ENCODE measurements around the gene ATG16L1.

The ATG16L1 gene

GRCh38 chr2:233260661-233261060, 9.2 kb downstream of the ATG16L1 start:
- Histone ChIP-seq H3K4me2 (ENCODE audit: low read length) (no peak overlapping the region), H3K79me2 (ENCODE audit: insufficient read depth, low read length) (no peaks in the 10 kb centered on the region), H3K27ac (ENCODE audit: low read depth, low read length, poor library complexity, severe bottlenecking) (no peak overlapping the region), H2AFZ (ENCODE audit: low read length) (no peak overlapping the region), H3K9ac (ENCODE audit: low read length) (no peak overlapping the region), H3K36me3 (ENCODE audit: insufficient read depth, low read length) (peaks cover 97% of the 10 kb centered on the region), H3F3A (ENCODE audit: insufficient read depth, low read length) (no peaks in the 10 kb centered on the region), H4K20me1 (ENCODE audit: insufficient read depth, low read length) (no peaks in the 10 kb centered on the region), H3K9me3 (ENCODE audit: low read length) (no peaks in the 10 kb centered on the region), H3K27me3 (ENCODE audit: insufficient read depth, low read length) (no peaks in the 10 kb centered on the region), H3K4me3 (ENCODE audit: low read depth, low read length, poor library complexity, severe bottlenecking) (no peak overlapping the region), H3K4me1 (ENCODE audit: insufficient read depth, low read length, severe bottlenecking) (no peaks in the 10 kb centered on the region), H3K9me2 (ENCODE audit: low read depth, low read length) (no peaks in the 10 kb centered on the region)
- TF ChIP-seq CTCF (IDR thresholded peaks at IDR 0.05; ENCODE audit: low read length) (no peak), EZH2 (IDR thresholded peaks at IDR 0.05; ENCODE audit: borderline replicate concordance, low read length) (no peak)

GRCh38 chr2:233261819-233262555, 10.5 kb downstream of the ATG16L1 start:
- no peak overlapping the region for H3K4me2 ChIP-seq (ENCODE audit: low read length)
- no peaks in the 10 kb centered on the region for H3K27me3 ChIP-seq (ENCODE audit: insufficient read depth, low read length)
- no peak overlapping the region for H3K27ac ChIP-seq (ENCODE audit: low read depth, low read length, poor library complexity, severe bottlenecking)
- no peaks in the 10 kb centered on the region for H3F3A ChIP-seq (ENCODE audit: insufficient read depth, low read length)
- peaks cover 97% of the 10 kb centered on the region for H3K36me3 ChIP-seq (ENCODE audit: insufficient read depth, low read length)
- no peaks in the 10 kb centered on the region for H3K4me1 ChIP-seq (ENCODE audit: insufficient read depth, low read length, severe bottlenecking)
- H4K20me1 ChIP-seq (ENCODE audit: insufficient read depth, low read length): no peaks in the 10 kb centered on the region
- H3K9me2 ChIP-seq (ENCODE audit: low read depth, low read length): no peaks in the 10 kb centered on the region
- H3K9ac ChIP-seq (ENCODE audit: low read length): no peak overlapping the region
- no peaks in the 10 kb centered on the region for H3K79me2 ChIP-seq (ENCODE audit: insufficient read depth, low read length)
- no peak overlapping the region for H3K4me3 ChIP-seq (ENCODE audit: low read depth, low read length, poor library complexity, severe bottlenecking)
- no peaks in the 10 kb centered on the region for H3K9me3 ChIP-seq (ENCODE audit: low read length)
- TF ChIP-seq EZH2 (IDR thresholded peaks at IDR 0.05; ENCODE audit: borderline replicate concordance, low read length): no peak
- TF ChIP-seq CTCF (IDR thresholded peaks at IDR 0.05; ENCODE audit: low read length): no peak
- no peak overlapping the region for H2AFZ ChIP-seq (ENCODE audit: low read length)

GRCh38 chr2:233262562-233262961, 11.1 kb downstream of the ATG16L1 start:
- Histone ChIP-seq H3K4me3 (ENCODE audit: low read depth, low read length, poor library complexity, severe bottlenecking) (no peak overlapping the region), H3K36me3 (ENCODE audit: insufficient read depth, low read length) (peaks cover 97% of the 10 kb centered on the region), H3K4me2 (ENCODE audit: low read length) (no peak overlapping the region), H3K9me2 (ENCODE audit: low read depth, low read length) (no peaks in the 10 kb centered on the region), H4K20me1 (ENCODE audit: insufficient read depth, low read length) (no peaks in the 10 kb centered on the region), H2AFZ (ENCODE audit: low read length) (no peak overlapping the region), H3K9ac (ENCODE audit: low read length) (no peak overlapping the region), H3K27me3 (ENCODE audit: insufficient read depth, low read length) (no peaks in the 10 kb centered on the region), H3K4me1 (ENCODE audit: insufficient read depth, low read length, severe bottlenecking) (peaks cover 3% of the 10 kb centered on the region), H3K27ac (ENCODE audit: low read depth, low read length, poor library complexity, severe bottlenecking) (no peak overlapping the region), H3K9me3 (ENCODE audit: low read length) (no peaks in the 10 kb centered on the region), H3K79me2 (ENCODE audit: insufficient read depth, low read length) (no peaks in the 10 kb centered on the region), H3F3A (ENCODE audit: insufficient read depth, low read length) (no peaks in the 10 kb centered on the region)
- no peak for TF ChIP-seq EZH2 (IDR thresholded peaks at IDR 0.05; ENCODE audit: borderline replicate concordance, low read length)
- TF ChIP-seq CTCF (IDR thresholded peaks at IDR 0.05; ENCODE audit: low read length): no peak

Data from OCI-LY1 (cell line).